MM.1S (cell line): ENCODE results near the gene ZCCHC24.

Experiments
- DNase-seq: peaks from one replicate; pipeline ENCODE4 v3.0.0-alpha.2; 2015
- H2AFZ ChIP-seq: fragments of 300-600 bp; sonication (generic); 2 replicates; pipeline ENCODE4 v1.6.0; 2016; ENCODE audit warnings: antibody characterized with exemption, low read length
- H3F3A ChIP-seq: fragments of 300-600 bp; sonication (generic); 2 replicates; pipeline ENCODE4 v1.6.1; 2016; ENCODE audit warnings: mild to moderate bottlenecking, antibody characterized with exemption, low read length, moderate library complexity, mixed read lengths; ENCODE audit not compliant: insufficient read depth
- H3K27ac ChIP-seq: fragments of 300-600 bp; sonication (generic); 2 replicates; pipeline ENCODE4 v1.5.1; 2016; ENCODE audit warnings: mild to moderate bottlenecking, low read length
- H3K27me3 ChIP-seq: fragments of 300-600 bp; sonication (generic); replicated peaks from 2 replicates; pipeline ENCODE4 v1.6.0; 2016; ENCODE audit warnings: low read length; ENCODE audit not compliant: insufficient read depth
- H3K36me3 ChIP-seq: fragments of 300-600 bp; sonication (generic); replicated peaks from 2 replicates; pipeline ENCODE4 v1.6.1; 2016; ENCODE audit warnings: mild to moderate bottlenecking, low read length, mixed read lengths; ENCODE audit not compliant: insufficient read depth
- H3K4me1 ChIP-seq: fragments of 300-600 bp; sonication (generic); 2 replicates; pipeline ENCODE4 v1.6.1; 2016; ENCODE audit warnings: low read length, mixed read lengths
- H3K4me2 ChIP-seq: fragments of 300-600 bp; sonication (generic); 2 replicates; pipeline ENCODE4 v1.6.0; 2016; ENCODE audit warnings: low read depth, low read length
- H3K4me3 ChIP-seq: fragments of 300-600 bp; sonication (generic); 2 replicates; pipeline ENCODE4 v1.5.1; 2016; ENCODE audit warnings: low read length, mixed read lengths
- H3K79me2 ChIP-seq: fragments of 300-600 bp; sonication (generic); 2 replicates; pipeline ENCODE4 v1.6.1; 2016; ENCODE audit warnings: mixed run types, low read length, mixed read lengths
- H3K9ac ChIP-seq: fragments of 300-600 bp; sonication (generic); 2 replicates; pipeline ENCODE4 v1.6.1; 2016; ENCODE audit warnings: low read length, mixed read lengths
- H3K9me2 ChIP-seq: fragments of 300-600 bp; sonication (generic); replicated peaks from 2 replicates; pipeline ENCODE4 v1.6.1; 2016; ENCODE audit warnings: mild to moderate bottlenecking, low read length, mixed read lengths; ENCODE audit not compliant: insufficient read depth
- H3K9me3 ChIP-seq: fragments of 300-600 bp; sonication (generic); replicated peaks from 2 replicates; pipeline ENCODE4 v1.6.1; 2016; ENCODE audit warnings: mild to moderate bottlenecking, low read length, mixed read lengths; ENCODE audit not compliant: insufficient read depth
- H4K20me1 ChIP-seq: fragments of 300-600 bp; sonication (generic); 2 replicates; pipeline ENCODE4 v1.6.1; 2016; ENCODE audit warnings: mild to moderate bottlenecking, low read length, moderate library complexity, mixed read lengths; ENCODE audit not compliant: insufficient read depth
- EZH2 ChIP-seq: fragments of 300-600 bp; sonication (generic); optimal IDR thresholded peaks from 2 replicates; pipeline ENCODE3; 2017; ENCODE audit warnings: low read depth, mild to moderate bottlenecking, antibody characterized with exemption, low read length, mixed read lengths
- EZH2phosphoT487 ChIP-seq: fragments of 300-600 bp; sonication (generic); IDR thresholded peaks from 2 replicates; pipeline ENCODE4 v1.6.1; 2018; ENCODE audit warnings: antibody characterized with exemption, low read length
- TF ChIP-seq, protein P1 (sequence below): fragments of 300-600 bp; sonication (generic); IDR thresholded peaks from 2 replicates; pipeline ENCODE4 v1.5.1; 2016; ENCODE audit warnings: antibody characterized with exemption, low read length, mixed read lengths

ZCCHC24 gene

DNA sequence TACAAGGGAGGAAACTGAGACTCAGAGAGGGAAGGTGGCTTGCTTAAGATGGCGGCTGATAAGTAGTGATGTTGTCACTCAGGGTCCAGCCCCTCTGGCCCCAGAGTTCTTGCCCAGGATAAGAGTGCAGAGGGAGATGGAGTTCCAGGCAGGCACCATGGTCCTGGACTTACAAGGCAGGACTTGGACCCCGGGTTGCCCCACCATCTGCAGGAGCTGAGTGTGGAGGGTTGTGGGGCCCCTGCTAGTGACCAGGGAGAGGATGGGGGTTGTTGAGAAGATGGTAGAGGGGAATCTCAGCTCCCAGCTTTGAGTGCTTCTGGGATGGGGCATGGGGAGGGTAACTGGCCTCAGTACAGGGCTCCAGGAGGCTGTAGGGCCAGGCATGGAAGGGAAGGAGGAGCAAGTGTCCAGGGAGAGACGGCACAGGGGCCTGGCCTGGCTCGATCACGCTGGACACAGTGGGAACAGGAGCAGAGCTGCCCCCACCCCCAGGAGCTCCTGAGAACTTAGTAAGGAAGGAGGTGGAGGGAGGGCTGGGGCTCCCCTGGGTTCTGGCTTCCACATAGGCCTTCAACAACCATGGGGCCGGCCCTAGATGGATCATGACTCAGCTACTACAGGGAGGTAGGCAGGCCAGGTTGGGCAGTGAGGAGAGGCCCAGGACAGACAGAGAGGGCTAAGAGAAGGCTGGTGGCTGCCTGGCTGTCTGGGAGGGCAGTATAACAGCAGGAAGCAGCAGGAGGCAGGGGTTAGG lies 69.9 kb downstream of the ZCCHC24 start:
- Histone ChIP-seq H3K36me3 (no peaks in the 10 kb centered on the region), H3K79me2 (no peaks in the 10 kb centered on the region), H2AFZ (no peak overlapping the region), H3K9me3 (no peaks in the 10 kb centered on the region), H3K27me3 (no peaks in the 10 kb centered on the region), H3K27ac (no peak overlapping the region), H3K9ac (no peak overlapping the region), H3F3A (no peaks in the 10 kb centered on the region), H3K4me1 (peaks cover 12% of the 10 kb centered on the region), H3K9me2 (no peaks in the 10 kb centered on the region), H3K4me2 (no peak overlapping the region), H3K4me3 (no peak overlapping the region), H4K20me1 (no peaks in the 10 kb centered on the region)
- DNase-seq = no peak
- TF ChIP-seq EZH2phosphoT487 (no peak), EZH2 (no peak)
- TF ChIP-seq, protein P1, sequence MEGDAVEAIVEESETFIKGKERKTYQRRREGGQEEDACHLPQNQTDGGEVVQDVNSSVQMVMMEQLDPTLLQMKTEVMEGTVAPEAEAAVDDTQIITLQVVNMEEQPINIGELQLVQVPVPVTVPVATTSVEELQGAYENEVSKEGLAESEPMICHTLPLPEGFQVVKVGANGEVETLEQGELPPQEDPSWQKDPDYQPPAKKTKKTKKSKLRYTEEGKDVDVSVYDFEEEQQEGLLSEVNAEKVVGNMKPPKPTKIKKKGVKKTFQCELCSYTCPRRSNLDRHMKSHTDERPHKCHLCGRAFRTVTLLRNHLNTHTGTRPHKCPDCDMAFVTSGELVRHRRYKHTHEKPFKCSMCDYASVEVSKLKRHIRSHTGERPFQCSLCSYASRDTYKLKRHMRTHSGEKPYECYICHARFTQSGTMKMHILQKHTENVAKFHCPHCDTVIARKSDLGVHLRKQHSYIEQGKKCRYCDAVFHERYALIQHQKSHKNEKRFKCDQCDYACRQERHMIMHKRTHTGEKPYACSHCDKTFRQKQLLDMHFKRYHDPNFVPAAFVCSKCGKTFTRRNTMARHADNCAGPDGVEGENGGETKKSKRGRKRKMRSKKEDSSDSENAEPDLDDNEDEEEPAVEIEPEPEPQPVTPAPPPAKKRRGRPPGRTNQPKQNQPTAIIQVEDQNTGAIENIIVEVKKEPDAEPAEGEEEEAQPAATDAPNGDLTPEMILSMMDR = no peak

DNA sequence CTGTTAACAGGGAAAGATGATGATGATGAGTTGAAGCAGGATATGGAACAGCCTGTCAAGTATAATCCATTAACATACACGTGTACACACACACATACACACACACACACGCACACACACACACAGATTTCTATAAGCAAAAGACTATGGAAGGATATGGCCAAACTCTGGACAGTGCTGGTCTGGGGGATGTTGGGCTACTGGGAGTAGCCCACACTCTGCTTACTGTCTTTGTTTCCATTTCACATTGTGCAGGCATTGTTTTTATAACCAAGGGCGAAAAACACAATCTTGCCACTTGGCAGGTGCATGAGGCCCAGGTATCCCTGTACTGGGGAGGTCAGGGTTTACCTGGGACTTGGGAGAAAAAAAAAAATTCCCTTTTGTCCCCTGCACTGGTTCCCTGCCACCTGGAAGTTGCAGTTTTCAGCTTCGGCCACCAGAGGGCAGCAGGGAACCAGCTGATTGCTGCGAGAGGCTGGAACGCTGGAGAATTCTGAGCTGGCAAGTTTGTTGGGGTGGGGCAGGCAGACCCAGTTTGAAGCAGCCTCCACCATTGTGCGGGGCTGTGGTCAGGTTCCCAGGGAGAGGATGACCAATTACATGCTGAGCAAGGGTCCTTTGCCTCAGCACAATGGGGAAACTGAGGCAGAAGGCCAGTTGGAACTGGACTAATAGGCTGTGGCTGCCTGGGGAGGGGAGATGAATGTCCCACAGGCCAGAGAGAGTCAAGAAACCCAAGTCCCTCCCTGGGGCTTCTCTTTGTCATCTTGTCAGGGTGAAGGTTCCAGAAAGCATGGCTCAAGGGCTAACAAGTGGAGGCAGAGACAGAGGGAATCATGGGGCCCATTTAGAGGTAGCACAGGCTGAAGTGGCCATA lies 70.9 kb downstream of the ZCCHC24 start:
- no peak overlapping the region for H3K4me3 ChIP-seq
- H3K27ac ChIP-seq = no peak overlapping the region
- H3K9me3 ChIP-seq = no peaks in the 10 kb centered on the region
- H3K9me2 ChIP-seq = no peaks in the 10 kb centered on the region
- no peaks in the 10 kb centered on the region for H3K27me3 ChIP-seq
- TF ChIP-seq, protein P1 = peak; percentile 95
- TF ChIP-seq EZH2phosphoT487 = no peak
- H3K9ac ChIP-seq = no peak overlapping the region
- DNase-seq = peak; percentile 69
- no peaks in the 10 kb centered on the region for H3K36me3 ChIP-seq
- H3K4me1 ChIP-seq = peaks cover 12% of the 10 kb centered on the region
- H3F3A ChIP-seq = no peaks in the 10 kb centered on the region
- H2AFZ ChIP-seq = no peak overlapping the region
- H4K20me1 ChIP-seq = no peaks in the 10 kb centered on the region
- no peak overlapping the region for H3K4me2 ChIP-seq
- no peaks in the 10 kb centered on the region for H3K79me2 ChIP-seq

DNA sequence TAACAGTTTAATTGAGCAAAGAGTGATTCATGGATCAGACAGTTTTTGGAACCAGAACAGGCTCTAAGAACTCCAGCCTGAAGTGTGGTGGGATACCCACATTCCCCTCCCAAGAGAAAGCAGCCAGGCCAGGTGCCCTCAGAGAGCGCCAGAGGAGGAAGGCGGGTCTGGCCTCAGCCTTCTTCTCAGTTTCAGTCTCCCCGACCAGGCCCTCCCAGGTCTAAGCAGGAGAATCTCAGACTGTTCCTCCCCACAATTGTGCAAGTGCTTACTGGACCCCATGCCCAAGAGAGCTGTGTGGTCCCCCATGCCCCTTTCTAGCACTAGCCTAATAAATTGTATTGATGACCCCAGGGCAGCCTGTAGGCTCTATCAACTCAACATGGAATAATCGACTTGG lies 72.6 kb downstream of the ZCCHC24 start:
- no peak overlapping the region for H2AFZ ChIP-seq
- H3K27me3 ChIP-seq = no peaks in the 10 kb centered on the region
- H3K4me2 ChIP-seq = 0 out of 2 replicates have a peak overlapping the region, but pooled peaks have one; percentile 11
- H3K4me3 ChIP-seq = no peak overlapping the region
- H3F3A ChIP-seq = no peaks in the 10 kb centered on the region
- no peak for TF ChIP-seq EZH2
- TF ChIP-seq EZH2phosphoT487 = no peak
- TF ChIP-seq, protein P1 = no peak
- H3K9ac ChIP-seq = no peak overlapping the region
- no peaks in the 10 kb centered on the region for H3K9me2 ChIP-seq
- no peaks in the 10 kb centered on the region for H3K79me2 ChIP-seq
- H4K20me1 ChIP-seq = no peaks in the 10 kb centered on the region
- H3K9me3 ChIP-seq = no peaks in the 10 kb centered on the region
- DNase-seq = peak; percentile 26
- peaks cover 12% of the 10 kb centered on the region for H3K4me1 ChIP-seq
- no peak overlapping the region for H3K27ac ChIP-seq
- H3K36me3 ChIP-seq = no peaks in the 10 kb centered on the region
